C4-2B (cell line): ENCODE results near the gene HES1.

Source experiments
- H3K27ac ChIP-seq: fragments of 450-650 bp; 2 replicates; pipeline ENCODE4 v1.5.1; 2017
- ZFX ChIP-seq: fragments of 450-650 bp; IDR thresholded peaks from 2 replicates; pipeline ENCODE4 v1.6.1; 2017
- TF ChIP-seq, protein P1 (sequence below): fragments of 450-650 bp; conservative IDR thresholded peaks from 2 replicates; pipeline ENCODE4 v1.5.1; 2017; ENCODE audit warnings: mild to moderate bottlenecking

HES1 gene

DNA sequence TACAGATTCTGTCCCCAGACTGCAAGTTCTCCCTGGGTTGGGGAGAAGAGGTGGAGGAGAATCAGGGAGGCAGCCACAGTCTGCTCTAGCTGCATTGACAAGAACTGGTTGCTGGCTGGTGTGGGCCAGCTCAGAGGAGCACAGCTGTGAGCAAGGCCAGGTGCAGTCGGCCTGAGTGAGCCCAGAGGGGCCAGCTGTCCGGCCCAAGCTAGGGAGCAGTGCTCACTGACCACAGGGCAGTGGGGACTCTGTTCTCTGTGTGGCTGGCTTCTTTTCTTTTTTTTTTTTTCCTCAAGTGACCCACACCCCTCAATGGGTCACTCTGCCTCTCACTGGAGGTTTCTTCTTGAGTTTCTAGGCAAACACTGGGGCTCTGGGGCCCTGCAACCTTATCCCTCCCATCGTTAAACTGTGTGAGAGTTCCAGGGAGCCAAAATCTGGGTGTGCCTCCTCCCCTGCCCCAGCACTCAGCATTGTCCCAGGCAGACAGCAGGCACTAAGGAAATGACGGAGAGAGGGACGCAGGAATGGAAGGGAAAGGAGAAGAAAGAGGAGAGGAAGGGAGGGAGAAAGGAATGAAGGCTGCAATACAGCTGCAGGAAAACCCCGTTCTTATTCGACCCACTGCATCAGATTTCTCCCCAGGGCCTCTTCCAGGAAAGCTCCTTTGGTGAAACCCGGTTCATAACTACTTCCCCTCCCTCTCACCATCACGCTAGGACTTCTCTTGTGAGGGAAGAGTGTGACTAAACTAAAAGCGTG is 37.7 kb upstream of the HES1 start:
- TF ChIP-seq, protein P1, sequence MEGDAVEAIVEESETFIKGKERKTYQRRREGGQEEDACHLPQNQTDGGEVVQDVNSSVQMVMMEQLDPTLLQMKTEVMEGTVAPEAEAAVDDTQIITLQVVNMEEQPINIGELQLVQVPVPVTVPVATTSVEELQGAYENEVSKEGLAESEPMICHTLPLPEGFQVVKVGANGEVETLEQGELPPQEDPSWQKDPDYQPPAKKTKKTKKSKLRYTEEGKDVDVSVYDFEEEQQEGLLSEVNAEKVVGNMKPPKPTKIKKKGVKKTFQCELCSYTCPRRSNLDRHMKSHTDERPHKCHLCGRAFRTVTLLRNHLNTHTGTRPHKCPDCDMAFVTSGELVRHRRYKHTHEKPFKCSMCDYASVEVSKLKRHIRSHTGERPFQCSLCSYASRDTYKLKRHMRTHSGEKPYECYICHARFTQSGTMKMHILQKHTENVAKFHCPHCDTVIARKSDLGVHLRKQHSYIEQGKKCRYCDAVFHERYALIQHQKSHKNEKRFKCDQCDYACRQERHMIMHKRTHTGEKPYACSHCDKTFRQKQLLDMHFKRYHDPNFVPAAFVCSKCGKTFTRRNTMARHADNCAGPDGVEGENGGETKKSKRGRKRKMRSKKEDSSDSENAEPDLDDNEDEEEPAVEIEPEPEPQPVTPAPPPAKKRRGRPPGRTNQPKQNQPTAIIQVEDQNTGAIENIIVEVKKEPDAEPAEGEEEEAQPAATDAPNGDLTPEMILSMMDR, result no peak
- no peak for TF ChIP-seq ZFX
- H3K27ac ChIP-seq, result peak overlapping the region; percentile 66

GRCh38 chr3:194098843-194099183 is 37.1 kb upstream of the HES1 start:
- no peak for TF ChIP-seq ZFX
- TF ChIP-seq, protein P1, result no peak
- no peak overlapping the region for H3K27ac ChIP-seq

DNA sequence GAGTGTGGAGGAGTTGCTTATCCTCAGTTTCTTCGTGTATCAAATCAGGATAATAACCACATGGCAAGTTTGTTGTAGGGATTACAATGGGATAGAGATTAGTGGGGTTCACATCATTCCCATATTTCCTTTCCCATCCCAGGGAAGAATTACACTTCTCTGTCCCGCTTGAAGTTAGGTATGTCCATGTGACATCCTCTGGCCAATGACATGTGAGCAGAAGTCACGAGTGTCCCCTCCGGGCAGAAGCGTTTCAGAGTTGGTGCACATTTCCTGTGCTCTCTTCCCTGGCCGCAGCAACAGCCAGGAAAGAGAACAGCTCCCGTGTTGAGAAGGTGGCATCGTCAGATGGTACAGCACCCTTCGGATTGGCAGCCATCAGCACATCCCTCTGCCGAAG is 36.7 kb upstream of the HES1 start:
- no peak for TF ChIP-seq ZFX
- TF ChIP-seq, protein P1, result no peak
- H3K27ac ChIP-seq, result no peak overlapping the region

GRCh38 chr3:194100856-194101390 is 35.0 kb upstream of the HES1 start:
- TF ChIP-seq, protein P1, result no peak
- TF ChIP-seq ZFX, result no peak
- no peak overlapping the region for H3K27ac ChIP-seq

DNA sequence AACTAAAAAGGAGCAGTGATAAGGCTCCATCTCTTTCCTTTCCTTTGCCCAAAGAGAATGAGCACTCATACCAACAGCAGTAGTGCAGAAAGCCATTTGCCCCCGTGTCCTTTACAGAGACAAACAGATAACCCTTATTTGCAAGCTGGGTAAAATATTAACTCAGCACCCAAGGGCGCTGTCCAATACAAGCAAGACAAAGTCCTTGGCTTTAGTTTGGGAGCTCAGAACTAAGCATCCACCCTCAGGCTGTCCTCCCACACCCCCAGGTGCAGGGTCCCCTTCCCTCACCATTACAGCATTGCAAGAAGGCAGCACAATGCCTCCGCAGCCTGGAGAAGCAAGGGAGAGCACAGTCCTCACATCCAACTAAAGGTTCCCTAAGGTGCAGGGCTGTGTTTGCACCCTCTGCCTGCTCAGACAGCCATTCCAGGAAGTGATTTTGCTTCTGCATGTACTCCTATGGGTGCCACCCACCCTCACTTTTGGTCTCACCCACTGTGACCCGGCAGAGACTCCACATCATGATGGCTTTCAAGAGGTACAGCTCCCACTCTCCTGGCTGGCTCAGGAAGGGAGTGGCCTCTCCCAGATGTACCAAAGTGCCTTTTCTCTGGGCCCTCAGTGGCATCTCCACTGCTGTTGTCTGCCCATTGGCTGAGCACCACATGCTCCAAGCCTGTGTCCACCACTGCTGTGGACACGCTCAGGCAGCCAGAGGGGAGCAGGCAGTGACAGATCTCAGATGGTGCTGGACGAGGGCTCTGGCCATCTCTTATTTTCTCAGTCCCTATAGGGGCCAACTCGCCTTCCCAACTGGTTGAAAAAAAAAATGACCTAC is 34.1 kb upstream of the HES1 start:
- TF ChIP-seq ZFX, result no peak
- TF ChIP-seq, protein P1, result no peak
- H3K27ac ChIP-seq, result no peak overlapping the region

GRCh38 chr3:194102436-194102835 is 33.5 kb upstream of the HES1 start:
- H3K27ac ChIP-seq, result no peak overlapping the region
- TF ChIP-seq, protein P1, result no peak
- no peak for TF ChIP-seq ZFX

GRCh38 chr3:194103505-194103904 is 32.4 kb upstream of the HES1 start:
- H3K27ac ChIP-seq, result no peak overlapping the region
- TF ChIP-seq, protein P1, result no peak
- TF ChIP-seq ZFX, result no peak
